ENCODE results near the gene ALDH3A1.
"Not testable (repeated sequence)": the region's sequence is repeated elsewhere in the genome, so short reads cannot be mapped to it uniquely, and the experiment has no call there.

The ALDH3A1 gene

DNA sequence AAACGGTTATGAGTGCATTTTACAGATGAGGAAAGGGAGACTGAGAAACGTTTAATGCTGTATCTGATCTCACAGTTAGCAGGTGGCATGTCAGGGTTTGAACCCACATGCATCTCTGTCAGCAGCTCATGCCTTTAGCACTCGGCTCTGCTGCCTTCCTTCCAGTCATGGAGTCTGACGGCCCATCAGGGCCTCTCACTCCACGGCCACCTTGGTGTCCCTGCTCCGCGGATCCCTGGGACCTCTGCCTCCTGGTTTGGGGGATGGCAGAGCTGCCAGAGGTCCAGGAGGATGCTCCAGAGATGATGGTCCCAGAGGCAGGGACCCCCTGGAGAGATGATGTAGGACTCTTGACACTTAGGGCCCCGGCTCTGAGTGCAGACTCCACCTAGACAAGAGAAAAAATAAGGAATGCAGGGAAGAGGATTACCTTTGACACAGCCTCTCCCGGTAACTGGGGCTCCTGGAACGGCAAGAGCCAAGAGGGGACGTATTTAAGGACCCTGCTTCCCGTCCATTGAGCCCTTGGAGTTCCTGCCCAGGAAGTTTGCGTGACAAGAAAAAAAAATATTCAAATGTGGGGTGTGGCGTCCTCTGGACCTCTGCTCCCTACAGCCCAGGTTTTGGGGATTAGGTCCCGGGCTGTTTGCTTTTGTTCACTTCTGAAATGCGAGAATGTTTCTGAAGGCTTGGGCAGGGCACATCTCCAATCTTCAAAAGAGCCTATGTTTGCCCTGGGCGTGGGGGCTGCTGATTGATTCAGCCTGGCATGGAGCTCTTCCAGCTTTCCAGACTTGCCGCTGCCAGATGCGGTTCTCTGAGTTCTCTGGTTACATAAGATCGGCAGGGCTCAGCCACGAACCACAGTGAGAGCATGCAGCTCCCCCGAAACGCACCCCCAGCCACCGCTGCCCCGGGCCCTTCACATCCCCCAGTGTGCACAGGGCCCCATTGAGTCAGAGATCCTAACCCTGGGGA, at the start of gene ALDH3A1:
TSS of gene ALDH3A1 (minus strand) at position 470 of the 978 bp plus-strand sequence. CDS start 3,169 bp downstream, outside the sequence.
- FAIRE-seq = no peak

- no peak for FAIRE-seq
These were observed 48.4 kb upstream of the ALDH3A1 start for GRCh38 chr17:19796457-19796856.

- no peak for FAIRE-seq
These were observed 43.9 kb upstream of the ALDH3A1 start for GRCh38 chr17:19791918-19792550.

DNA sequence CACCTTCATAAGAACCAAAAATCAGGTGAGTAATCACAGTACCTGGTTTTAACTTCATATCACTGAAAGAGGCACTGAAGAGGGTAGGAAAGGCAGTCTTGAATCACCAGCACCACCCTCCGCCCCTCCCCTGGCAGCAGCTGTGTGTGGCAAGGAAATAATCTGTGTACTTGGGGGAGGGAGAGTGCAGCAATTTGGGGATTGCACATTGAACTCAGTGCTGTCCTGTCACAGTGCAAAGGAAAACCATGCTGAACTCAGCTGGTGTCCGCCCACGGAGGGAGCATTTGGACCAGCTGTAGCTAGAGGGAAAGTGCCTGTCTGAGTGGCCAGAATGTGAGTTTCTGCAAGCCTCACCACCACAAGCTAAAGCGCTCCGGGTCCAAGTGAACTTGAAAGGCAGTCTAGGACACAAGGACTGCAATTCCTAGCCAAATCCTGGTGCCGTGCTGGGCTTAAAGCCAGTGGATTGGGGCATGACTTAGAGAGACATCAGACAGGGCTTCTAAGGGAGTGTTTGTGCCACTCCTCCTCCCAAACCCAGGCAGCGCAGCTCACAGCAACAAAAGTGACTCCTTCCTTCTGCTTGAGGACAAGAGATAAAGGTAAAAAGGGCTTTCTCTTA, 39.7 kb upstream of the ALDH3A1 start:
- no peak for FAIRE-seq

- no peak for FAIRE-seq
These were observed 37.8 kb upstream of the ALDH3A1 start for GRCh38 chr17:19785854-19786253.

DNA sequence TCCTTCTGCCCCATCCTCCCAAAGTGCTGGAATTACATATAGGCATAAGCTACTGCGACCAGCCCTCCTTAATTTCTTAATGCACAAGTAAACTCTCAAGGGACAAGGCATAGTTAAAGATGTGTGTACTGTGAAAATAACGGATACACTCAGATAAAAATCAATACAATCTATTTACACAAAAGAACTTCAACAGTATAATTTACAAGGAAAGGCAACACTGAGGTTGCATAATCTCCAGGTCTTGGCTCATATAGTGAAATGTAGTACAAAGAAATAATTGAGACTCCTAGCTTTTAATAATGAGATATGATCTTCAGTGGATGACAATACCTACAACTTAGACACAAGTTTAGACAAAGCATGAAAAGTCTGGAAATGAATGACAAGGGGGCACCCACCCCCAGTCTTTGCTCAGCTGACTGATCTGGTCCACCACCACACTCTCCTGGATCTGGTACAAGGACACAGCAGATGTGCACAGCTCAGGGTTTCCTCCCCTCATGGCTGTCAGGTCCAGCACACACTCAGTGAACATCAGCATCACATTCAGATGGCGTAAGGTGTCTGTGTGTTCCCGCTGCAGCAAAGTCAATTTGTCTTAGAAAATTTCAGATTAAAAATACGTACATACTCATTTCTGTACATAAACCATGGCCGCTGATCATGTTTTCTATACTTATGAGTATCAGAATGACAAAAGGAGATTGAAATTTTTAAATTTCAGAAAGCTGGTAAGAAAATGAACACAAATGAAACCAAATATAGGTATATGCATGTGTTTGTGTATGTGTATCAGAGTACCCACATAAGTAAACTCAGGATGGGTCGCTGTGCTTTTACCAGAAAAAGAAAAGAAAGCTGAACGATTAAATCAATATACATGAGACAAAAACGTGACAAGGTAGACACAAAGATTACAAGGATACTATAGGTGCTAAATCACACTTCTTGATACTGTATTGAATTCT, 33.7 kb upstream of the ALDH3A1 start:
- FAIRE-seq = no peak

- no peak for FAIRE-seq
These were observed 32.7 kb upstream of the ALDH3A1 start for GRCh38 chr17:19780846-19781245.

DNA sequence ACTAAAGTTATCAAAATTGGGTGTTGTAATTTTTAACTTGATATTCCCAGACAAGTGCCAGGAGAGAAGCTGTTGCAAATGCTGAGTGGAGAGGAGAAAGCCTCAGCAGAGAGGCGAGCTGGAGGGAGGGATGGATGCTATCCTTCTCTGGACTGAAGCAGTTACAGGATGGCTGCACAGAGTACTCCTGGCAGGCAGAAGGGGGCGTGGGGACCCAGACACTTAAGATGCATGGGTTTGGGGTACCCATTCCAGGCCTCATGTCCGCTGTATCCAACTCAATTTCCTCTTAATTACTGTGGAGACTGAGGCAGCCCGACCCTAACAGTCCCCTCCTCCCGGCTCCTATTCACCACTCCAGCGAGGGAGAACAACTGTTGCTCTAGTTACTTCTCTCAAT, 25.4 kb upstream of the ALDH3A1 start:
- no peak for FAIRE-seq

DNA sequence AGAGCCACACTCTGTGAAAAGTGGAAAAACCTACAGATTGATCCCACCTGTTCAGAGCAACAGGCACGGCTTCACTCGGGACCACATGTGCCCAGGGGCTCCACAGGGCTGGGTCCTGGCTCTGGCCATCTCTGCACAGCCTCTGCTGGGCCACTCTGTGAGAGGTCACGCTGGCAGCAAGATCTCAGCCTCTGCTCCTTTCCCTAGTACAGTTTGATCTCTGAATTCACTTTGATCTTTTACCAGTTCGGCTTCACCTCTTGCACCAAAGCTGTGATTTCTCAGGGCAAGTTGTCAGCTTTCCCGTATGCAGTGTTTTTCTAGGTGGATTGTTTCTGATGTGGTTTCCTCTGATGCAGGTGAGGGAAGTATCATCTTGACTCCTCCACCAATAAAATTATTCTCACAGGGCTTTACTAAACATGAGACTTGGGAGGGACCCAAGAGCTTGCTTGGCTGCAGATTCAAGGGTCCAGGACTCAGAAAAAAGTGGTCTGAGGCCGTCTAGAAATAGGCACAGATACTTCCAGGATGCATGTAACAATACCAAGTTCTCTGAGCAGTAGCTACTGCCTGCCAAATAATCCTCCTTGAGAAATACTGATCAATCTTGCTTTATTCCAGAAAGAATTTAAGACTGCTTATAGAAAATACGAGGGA, 24.0 kb upstream of the ALDH3A1 start:
- no peak for FAIRE-seq

DNA sequence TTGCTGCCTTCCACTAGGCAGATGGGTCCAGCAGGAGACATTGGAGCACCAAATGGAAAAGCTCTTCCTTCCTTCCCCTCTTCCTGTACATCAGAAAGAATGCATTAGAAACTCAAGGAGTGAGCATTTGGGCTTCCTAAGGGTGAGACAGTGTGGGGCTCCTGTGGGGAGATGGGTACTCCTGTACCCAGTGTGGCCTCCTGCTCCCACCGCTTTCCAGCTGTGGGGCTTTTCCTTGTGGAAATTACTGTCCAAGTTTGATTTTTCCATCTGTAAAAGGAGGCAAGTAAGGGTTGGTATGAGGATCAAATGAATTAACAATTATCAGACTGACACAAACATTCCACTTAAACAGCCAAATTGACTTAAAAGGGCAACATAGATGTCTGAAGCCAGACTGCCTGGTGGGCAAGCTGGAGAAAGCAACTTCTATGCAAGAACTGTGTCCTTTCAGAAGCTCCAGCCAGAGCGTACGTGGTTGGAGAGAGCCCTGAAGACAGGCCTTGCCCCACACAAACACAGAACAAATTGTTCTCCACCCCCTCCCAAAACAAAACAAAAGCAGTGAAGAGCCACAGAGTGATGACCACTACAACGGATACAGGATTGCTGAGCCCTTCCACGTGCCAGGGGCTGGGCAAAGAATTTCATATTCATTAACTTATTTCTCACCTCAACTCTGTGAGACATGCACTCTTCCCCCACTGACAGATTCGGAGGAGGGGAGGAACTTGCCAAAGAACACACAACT, 23.1 kb upstream of the ALDH3A1 start:
- FAIRE-seq = no peak

DNA sequence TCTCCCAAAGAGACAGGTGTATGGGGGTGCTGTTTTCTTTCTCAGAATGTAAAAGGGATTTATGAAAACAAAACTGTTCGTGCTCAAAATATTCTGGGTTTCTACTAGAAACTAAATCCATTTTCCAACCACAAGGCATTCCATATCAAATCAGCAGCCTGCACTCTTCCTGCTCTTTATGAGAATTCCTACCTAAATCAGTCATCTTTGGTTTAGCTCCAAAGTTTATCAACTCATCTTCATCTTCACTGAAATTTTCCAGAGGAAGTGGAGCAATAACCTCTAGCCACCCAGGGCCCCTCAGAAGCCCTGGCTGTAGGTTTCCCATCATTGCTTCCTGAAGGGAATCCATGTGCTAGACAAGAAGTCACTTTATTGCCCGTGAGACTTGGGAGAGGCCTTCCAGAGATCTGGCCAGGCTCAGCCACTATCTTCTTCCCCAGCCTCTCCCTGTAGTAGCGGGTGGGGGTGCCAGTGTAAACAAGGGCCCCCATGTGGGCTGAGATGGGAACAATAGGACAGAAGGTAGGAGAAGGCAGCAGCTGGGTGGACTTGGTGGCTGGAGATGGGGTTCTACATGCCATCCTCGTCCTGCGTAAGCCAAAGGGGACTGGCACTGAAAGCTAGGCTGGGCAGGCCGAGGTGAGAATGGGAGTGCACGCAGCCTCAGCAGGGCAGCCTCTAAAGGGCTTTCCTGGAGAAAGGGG, 22.0 kb upstream of the ALDH3A1 start:
- FAIRE-seq = no peak

- no peak for FAIRE-seq
These were observed 20.1 kb upstream of the ALDH3A1 start for GRCh38 chr17:19768046-19768782.

- no peak for FAIRE-seq
These were observed 18.5 kb upstream of the ALDH3A1 start for GRCh38 chr17:19766421-19767270.

GRCh38 chr17:19766016-19766415, 17.9 kb upstream of the ALDH3A1 start:
- no peak for FAIRE-seq

GRCh38 chr17:19763991-19764390, 15.9 kb upstream of the ALDH3A1 start:
- not testable (repeated sequence) for FAIRE-seq

- FAIRE-seq = no peak
These were observed 15.3 kb upstream of the ALDH3A1 start for GRCh38 chr17:19763416-19763815.

DNA sequence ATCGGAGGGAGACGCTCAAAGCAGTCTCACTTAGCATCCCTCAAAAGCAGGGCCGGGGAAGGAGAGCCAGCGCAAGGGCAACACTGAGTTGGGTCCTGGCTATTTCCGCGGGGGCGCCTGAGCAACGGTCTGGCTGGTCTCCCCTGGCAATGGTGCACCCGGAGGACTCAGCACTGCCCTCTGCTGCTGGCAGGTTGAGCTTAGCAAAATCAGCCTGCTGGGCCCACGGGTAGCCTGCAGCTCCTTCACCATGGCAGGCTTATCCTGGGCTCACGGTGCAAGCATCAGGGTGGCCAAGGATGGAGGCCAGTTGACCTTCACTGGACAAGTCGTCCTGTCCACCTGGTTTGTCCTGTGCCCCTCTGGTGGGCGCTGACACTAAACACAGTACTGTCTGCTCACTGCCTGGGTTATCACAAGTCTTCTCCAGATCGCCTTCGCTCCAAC, 14.4 kb upstream of the ALDH3A1 start:
- FAIRE-seq = no peak

- FAIRE-seq = no peak
These were observed 12.6 kb upstream of the ALDH3A1 start for GRCh38 chr17:19760746-19761145.
